HG02642 (cell line): Measurements from ENCODE around the gene SPAG9.
"Not testable (repeated sequence)": the region's sequence is repeated elsewhere in the genome, so short reads cannot be mapped to it uniquely, and the experiment has no call there.

ENCODE experiments used
- ATAC-seq: cut with Tn5 transposase; IDR thresholded peaks from one replicate; pipeline ENCODE4 v1.9.1; 2021; ENCODE audit warnings: mild to moderate bottlenecking; ENCODE audit not compliant: unreplicated experiment, poor library complexity

Gene SPAG9

DNA sequence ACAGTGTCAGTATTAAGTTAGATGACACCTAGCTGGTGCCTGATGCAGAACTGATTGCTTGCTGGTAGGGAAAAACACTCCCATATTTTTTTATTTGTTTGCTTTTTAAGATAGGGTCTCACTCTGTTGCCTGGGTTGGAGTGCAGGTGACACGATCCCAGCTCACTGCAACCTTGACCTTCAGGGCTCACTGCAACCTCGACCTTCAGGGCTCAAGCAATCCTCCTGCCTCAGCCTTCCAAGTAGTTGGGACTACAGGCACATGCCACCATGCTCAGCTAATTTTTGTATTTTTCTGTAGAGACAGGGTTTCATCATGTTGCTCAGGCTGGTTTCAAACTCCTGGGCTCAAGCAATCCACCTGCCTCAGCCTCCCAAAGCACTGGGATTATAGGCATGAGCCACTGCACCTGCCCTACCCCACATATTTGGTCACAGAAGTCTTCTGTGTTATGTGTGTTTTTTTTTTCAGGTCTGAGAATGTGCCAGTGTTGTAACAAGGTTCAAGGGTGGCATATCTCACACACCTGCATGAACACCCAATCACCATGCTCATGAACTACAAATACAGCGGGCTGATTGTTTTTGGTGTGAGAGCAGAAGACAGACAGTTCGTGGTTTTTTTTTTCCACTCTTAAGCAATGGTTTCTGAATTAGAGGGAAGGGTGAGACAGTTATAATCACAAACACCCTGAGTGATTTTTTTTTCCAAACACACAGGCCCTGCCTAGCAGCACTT is 22.8 kb downstream of the SPAG9 start:
- no peak for ATAC-seq

DNA sequence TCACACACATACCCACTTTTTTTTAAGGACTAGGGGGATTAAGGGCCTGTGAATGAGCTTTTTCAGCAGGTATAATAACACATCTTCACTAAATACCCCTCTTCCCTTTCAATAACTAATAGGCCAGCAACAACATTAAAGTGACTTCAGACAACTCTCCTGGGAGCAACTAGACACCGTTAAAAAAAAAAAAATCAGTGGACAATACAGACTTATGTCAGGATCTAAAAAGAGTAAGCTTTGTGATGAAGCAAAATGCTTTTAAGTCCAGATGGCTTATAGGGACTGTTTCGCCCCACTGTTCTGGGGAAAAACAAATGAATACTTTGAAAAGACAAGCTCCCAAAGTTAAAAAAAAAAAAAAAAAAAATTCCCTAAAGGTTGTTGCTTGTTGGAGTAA is 29.0 kb downstream of the SPAG9 start:
- ATAC-seq = no peak

DNA sequence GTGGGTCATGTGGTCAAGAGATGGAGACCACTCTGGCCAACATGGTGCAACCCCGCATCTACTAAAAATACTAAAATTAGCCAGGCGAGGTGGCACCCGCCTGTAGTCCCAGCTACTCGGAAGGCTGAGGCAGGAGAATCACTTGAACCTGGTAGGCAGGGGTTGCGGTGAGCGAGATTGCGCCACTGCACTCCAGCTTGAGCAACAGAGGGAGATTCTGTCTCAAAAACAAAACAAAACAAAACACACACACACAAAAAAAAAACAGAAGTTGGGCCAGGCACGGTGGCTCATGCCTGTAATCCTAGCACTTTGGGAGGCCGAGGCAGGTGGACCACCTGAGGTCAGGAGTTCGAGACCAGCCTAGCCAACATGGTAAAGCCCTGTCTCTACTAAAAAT is 31.8 kb downstream of the SPAG9 start:
- not testable (repeated sequence) for ATAC-seq

DNA sequence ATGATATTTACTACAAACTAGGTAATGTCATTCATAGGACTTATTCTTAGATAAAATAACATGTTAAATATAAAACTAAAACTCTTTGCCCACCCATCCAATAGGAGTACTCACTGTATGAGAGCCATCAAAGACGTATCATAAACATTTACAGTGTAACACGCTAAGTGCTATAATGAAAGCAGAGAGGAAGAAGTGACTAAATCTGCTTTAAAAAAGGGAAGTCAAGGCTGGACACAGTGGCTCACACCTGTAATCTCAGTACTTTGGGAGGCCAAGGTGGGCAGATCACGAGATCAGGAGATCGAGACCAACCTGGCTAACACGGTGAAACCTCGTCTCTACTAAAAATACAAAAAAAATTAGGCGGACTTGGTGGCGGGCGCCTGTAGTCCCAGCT is 32.4 kb downstream of the SPAG9 start:
- no peak for ATAC-seq

DNA sequence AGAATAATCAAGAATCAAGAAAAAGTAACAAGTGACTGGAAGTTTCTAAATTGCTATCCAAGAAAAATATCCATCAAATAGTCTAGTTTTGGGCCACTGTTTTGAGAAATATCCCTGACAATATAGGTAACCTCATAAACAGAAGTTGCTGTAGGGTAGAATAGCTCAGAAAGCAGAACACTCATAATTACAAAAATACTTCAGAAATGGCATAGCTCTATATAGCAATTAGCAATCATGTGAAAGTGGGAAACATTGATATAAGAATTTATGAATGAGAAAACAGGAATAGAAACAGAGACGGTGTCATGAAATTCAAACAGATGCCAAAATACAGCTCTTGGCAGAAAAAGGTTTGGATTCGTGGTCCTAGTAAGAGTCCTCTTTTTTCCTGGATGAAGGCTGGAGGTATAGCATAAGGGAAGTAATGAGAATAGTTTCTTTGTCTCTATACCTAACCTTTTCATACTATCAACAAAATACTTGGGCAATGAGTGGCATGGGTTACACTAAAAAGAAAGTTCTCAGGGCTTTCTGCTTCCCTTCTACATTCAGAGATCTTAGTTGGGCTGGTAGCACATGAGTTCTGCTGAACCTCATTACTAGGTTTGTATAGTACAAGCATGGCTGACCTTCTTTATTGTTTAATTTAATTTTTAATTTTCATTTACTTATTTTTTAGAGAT is 33.5 kb downstream of the SPAG9 start:
- ATAC-seq = no peak

DNA sequence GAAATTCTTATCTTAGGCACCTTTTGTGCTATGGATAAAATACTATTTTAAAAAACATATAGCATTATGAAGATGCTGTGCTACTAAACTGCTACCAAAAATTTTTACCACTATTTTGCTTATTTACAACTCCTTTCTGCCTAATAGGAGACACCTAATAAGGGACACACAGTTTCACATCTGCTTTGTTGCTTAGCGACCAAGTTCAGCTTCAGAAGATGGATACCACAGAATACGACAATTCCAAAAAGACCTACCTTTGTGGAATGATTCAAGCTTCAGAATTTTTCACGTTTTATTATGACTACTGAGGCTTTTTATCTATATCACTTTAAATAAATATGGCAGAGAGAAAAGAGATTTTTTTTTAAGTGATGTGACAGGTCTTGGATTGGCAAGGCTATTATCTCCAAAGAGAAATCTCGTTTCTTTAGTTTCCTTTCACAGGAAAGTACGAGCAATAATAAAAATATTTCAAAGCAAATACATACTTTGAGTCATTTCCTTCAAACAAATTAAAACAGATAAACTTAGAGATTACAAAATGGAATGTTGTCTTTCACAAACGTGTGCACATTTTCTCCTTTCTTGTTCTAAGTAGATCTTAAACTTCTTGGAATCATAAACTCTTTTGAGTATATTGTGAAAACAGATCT is 35.4 kb downstream of the SPAG9 start:
- ATAC-seq = no peak

DNA sequence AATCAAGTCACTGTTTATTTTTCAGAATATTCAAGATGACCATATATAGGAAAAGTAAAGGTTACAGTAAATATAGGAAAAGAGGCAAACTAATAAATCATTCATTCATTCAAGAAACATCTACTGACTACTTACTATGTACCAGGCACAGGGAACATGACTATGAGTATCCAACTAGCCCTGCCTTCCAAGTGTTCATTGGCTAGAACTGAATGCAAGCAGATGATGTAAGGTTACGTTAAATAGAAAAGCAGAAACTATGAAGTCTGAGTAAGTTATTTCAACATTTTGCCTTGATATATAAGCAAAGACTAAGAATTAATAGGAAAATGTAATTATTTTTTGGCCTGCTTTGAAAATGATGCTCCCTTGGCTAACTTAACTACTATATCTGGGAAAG is 36.7 kb downstream of the SPAG9 start:
- ATAC-seq = no peak

DNA sequence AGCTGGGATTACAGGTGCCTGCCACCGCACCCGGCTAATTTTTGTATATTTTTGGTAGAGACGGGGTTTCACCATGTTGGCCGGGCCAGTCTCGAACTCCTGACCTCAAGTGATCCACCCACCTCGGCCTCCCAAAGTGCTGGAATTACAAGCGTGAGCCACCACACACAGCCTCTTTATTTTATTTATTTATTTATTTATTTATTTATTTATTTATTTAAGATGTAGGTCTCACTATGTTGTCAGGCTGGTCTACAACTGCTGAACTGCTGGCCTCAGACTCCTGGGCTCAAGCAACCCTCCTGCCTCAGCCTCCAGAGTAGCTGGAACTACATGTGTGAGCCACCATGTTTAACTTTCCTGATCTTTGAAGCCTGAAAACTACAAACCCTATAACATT is 37.3 kb downstream of the SPAG9 start:
- not testable (repeated sequence) for ATAC-seq

DNA sequence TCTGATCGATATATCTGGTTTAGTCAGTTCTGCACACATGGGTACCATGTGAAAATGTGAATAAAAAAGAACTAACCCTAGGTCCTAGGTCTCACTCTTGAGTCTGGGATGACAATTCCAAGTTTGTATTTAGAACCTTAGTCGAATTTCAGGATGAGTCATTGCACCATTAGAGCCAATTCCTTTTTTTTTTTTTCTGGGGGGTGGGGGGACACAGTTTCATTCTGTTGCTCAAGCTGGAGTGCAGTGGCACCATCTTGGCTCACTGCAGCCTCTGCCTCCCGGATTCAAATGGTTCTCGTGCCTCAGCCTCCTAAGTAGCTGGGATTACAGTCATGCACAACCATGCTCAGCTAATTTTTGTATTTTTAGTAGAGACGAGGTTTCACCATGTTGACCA is 41.6 kb downstream of the SPAG9 start:
- ATAC-seq = no peak

DNA sequence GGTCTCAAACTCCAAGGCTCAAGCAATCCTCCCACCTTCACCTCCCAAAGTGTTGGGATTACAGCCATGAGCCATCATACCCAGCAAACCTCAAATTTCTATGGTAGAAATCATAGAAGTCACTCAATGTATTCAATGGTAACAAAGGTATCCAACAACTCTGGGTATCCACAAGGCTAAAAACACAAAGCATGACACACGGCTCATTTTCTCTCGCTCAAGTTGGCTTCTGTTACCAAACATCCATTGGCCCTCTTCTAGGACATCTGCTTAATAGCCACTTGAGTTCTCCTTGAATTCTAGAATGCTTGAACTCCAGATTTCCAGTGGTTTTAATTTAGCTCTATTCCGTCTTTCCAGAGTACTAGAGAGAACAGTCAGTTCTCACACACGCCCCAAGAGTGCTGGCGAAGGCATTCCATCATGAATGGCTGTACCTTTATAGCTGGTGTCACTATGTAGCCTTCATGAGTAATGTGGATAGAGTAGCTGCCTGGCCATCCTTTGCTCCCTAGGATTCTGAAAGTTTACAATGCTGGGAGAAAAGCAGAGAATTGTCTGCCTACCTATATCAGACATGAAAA is 42.6 kb downstream of the SPAG9 start:
- no peak for ATAC-seq

DNA sequence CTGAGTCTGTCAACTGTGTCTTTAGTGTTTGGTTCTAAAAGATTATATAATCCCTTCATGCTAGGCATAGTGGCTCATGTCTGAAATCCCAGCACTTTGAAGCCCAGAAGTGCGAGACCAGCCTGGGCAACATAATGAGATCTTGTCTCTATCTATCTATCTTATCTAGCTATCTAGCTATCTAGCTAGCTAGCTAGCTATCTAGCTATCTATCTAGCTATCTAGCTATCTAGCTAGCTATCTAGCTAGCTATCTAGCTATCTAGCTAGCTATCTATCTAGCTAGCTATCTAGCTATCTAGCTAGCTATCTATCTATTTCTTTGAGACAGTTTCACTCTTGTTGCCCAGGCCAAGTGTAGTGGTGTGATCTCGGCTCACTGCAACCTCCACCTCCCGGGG is 43.8 kb downstream of the SPAG9 start:
- no peak for ATAC-seq

DNA sequence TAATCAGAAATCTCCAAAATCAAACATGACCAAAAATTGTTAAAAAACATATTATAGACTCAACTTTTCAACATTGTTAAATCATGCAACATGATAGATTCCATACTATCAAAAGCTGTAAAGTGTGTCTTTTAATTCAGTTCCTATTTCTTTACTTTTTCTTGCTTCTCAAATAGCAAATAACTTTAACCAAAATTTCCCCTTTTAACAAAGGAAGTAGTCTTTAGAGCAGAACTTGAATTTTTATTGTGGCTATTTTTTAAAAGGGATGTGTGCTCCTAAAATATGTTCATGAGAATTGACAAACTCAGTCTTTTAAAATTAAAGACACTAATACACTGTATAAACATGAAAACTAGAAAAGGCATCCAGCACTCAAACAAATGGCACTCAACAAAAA is 49.1 kb downstream of the SPAG9 start:
- no peak for ATAC-seq

DNA sequence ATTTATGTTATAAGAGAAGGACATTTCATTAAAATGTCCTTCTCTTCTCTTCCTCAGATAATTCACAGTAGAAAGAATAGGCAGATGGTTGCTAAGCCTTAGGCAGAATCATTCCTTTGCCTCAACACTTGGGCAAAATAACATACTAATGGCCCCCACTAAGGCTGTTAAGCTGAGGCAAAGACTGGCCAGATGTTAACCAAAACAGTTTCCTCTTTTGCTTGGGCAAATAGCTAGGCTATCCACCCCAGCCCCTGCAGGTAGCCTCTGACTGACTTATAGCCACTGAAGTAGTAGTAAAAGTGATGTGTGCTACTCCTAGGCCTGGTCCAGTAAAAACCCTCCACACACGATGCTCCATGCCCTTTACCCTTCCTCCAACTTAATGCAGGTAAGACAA is 55.2 kb downstream of the SPAG9 start:
- no peak for ATAC-seq

DNA sequence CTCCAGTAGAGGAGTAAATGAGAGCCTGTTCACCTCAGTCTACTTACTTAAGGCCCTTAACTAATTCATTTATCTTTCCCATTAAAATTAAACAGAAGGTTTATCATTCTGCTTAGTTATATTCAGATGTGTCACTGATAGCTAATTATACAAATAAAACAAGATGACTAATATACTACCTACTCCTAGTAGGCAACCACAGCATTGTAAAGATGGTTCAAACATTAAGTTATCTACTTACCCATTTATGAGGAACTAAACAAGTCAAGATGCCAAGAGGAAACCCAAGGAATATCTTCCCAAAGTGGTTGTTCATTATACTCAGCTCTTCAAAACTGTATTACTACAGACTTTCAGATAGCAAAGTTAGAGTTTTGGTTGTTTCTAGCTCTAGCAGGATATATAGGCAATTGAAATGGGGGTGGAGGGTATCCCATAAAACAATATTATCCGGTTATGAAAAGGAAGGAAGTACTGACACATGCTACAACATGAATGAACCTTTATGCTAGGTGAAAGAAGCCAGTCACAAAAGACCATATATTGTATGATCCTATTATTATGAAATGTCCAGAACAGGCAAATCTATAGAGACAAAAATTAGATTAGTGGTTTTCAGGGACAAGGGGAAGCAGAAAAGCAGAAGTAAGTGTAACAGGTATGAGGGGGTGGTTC is 56.5 kb downstream of the SPAG9 start:
- no peak for ATAC-seq

DNA sequence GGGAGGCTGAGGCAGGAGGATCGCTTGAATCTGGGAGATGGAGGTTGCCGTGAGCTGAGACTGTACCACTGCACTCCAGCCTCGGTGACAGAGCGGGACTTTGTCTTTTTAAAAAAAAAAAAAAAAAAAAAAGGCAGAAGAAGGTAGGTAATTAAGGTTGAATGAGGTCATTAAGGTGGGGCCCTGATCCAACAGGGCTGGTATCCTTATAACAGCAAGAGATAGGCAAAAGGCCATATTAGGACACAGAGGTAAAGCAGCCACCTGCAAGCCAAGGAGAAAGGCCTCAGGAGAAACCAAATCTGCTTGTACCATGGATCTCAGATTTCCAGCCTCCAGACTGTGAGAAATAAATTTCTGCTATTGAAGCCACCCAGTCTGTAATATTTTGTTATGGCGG is 60.3 kb downstream of the SPAG9 start:
- ATAC-seq = no peak

DNA sequence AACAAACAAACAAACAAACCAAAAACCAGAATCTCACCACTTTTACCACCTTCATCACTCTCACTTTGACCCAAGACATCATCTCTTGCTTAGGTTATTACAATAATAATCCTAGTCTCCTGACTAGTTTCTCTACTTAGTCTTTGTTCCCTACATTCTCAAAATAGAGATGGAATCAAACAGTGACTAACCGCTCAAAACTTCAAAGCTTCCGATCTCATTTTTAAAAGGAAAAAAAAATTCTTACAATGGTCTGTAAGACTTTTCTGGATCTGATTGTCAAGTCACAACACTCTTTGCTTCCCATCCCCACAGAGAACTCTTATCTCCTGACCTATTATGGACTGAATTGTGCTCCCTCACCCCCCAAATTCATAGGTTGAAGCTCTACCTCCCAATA is 60.9 kb downstream of the SPAG9 start:
- no peak for ATAC-seq

DNA sequence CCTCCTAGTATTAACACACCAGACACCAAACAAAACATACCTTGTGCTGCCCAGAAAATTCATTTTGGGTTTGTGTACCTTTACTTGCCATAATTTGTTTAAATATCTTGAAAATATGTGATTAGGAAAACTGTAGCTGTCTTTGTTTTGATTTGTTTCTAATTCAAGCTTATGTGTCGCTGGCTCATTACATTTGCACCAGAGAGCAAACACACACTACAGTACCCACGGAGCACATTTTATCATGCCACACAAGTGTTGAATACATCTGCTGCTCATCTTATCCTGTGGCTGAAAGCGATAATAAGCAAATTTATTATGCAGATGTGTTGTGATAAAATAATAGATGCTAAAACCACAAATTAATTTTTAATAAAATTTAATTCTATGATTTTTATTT is 63.1 kb downstream of the SPAG9 start:
- ATAC-seq = no peak

DNA sequence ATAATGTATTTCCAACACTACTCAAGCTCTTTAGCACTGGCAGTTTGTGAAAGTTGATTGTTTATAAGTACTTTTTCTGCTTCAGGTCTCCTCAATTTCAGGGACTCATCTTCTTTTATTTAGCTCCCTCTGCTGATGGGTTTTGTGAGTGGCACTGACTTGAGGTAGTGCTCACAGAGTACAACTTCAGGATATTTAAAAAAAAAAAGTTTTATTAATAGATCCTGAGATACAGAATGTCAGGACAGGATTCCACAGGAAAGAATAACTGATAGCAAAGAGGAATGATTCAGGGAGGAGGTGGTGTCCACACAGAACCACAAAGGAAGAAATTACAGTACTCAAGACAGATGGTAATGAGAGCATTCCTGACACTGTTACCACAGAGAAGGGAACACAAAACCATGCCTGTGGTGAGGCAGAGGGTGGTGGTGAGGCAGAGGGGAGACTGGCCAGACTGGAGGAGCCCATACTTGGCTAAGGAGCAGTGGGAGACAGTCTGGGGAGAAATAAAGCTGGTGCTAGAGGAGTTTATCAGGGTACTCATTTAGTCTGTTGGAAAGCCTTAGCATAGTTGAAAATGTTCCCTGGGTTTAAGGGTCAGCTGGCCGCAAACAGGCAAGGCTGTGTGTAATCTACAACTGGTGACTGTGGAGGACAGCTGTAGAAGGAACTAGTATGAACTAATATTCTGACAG is 63.7 kb downstream of the SPAG9 start:
- ATAC-seq = no peak

DNA sequence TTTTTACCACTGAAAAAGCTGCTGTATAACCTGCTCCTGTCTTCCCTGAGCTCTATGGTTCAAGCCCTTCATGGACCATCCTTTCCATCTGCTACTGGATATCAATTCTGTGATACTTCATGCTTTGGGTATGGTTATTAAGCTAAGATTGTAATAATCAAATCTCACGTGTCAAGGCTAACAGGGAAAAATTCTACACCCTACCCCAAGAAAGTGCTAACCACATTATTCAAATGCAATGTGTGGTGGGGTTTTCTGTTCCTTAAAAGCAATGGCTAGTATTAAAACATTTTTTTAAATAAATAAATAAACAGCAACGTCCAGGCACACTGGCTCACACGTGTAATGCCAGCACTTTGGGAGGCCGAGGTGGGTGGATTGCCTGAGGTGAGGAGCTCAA is 65.9 kb downstream of the SPAG9 start:
- no peak for ATAC-seq

DNA sequence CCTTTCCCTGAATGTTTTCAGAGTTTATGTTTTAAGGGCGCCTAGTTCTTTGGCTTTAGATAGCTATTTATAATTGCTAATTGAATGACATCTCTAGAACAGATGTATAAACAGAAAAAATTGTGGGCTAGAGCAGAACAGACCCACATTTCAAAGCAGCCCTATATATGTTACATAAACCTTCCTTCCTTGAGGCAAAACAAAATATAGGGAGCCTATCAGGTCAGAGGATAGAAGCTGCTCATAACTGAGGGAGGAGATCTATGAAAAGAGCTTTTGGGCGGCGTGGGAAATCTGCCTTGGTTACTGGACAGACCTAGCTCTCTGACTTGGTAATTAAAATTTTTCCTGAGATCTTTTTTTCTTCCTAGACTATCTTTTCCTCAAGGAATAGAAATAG is 68.4 kb downstream of the SPAG9 start:
- no peak for ATAC-seq
